H9 (cell line): ENCODE results near the gene MACROD1. TPM values are rescaled to one million over a fixed set of nuclear protein-coding genes. Genes with fewer than 3 reads are reported as not detected.

Source experiments
- DNase-seq: peaks from one replicate; pipeline ENCODE4 v3.0.0-alpha.2; 2017
- H2AFZ ChIP-seq: one replicate; pipeline ENCODE4 v1.6.1; 2013; ENCODE audit warnings: mild to moderate bottlenecking, low read length, control low read depth, moderate library complexity
- H2AK5ac ChIP-seq: 2 replicates; pipeline ENCODE4 v1.6.1; 2013; ENCODE audit warnings: low read length, control low read depth, mixed read lengths; ENCODE audit not compliant: insufficient read length
- H2BK120ac ChIP-seq: one replicate; pipeline ENCODE4 v1.6.1; 2013; ENCODE audit warnings: low read depth, mild to moderate bottlenecking, low read length, control low read depth, inconsistent platforms; ENCODE audit not compliant: poor library complexity, severe bottlenecking
- H2BK12ac ChIP-seq: 2 replicates; pipeline ENCODE4 v1.6.1; 2013; ENCODE audit warnings: low read length, control low read depth, mixed read lengths, low read depth; ENCODE audit not compliant: insufficient read length
- H2BK15ac ChIP-seq: 2 replicates; pipeline ENCODE4 v1.6.1; 2013; ENCODE audit warnings: low read depth, low read length, control low read depth
- H2BK20ac ChIP-seq: one replicate; pipeline ENCODE4 v1.6.1; 2013; ENCODE audit warnings: low read depth, mild to moderate bottlenecking, low read length, control low read depth, inconsistent platforms; ENCODE audit not compliant: poor library complexity, severe bottlenecking
- H2BK5ac ChIP-seq: 2 replicates; pipeline ENCODE4 v1.6.1; 2013; ENCODE audit warnings: low read length, control low read depth, mixed read lengths; ENCODE audit not compliant: insufficient read length
- H3K14ac ChIP-seq: 2 replicates; pipeline ENCODE4 v1.6.1; 2013; ENCODE audit warnings: low read length, control low read depth; ENCODE audit not compliant: insufficient read depth
- H3K18ac ChIP-seq: 2 replicates; pipeline ENCODE4 v1.6.1; 2013; ENCODE audit warnings: low read depth, mild to moderate bottlenecking, mixed read lengths, low read length, control low read depth; ENCODE audit not compliant: insufficient read length
- H3K23ac ChIP-seq: 2 replicates; pipeline ENCODE4 v1.6.1; 2013; ENCODE audit warnings: low read length, control low read depth, mixed read lengths, low read depth; ENCODE audit not compliant: insufficient read length
- H3K23me2 ChIP-seq: 2 replicates; pipeline ENCODE4 v1.6.1; 2013; ENCODE audit warnings: low read depth, mild to moderate bottlenecking, mixed read lengths, low read length, control low read depth; ENCODE audit not compliant: insufficient read length, poor library complexity, severe bottlenecking
- H3K27ac ChIP-seq: 2 replicates; pipeline ENCODE4 v1.5.1; 2013; ENCODE audit warnings: low read length, control low read depth, mixed read lengths, low read depth; ENCODE audit not compliant: insufficient read length
- H3K27me3 ChIP-seq: 2 replicates; pipeline ENCODE4 v1.6.1; 2013; ENCODE audit warnings: low read length, control low read depth, inconsistent platforms; ENCODE audit not compliant: insufficient read depth
- H3K4ac ChIP-seq: 2 replicates; pipeline ENCODE4 v1.6.1; 2013; ENCODE audit warnings: low read depth, mild to moderate bottlenecking, control low read depth, inconsistent platforms, low read length, moderate library complexity
- H3K4me1 ChIP-seq: 2 replicates; pipeline ENCODE4 v1.6.1; 2013; ENCODE audit warnings: low read length, control low read depth, inconsistent platforms; ENCODE audit not compliant: insufficient read depth
- H3K4me2 ChIP-seq: 2 replicates; pipeline ENCODE4 v1.6.1; 2013; ENCODE audit warnings: low read length, control low read depth, mixed read lengths; ENCODE audit not compliant: insufficient read length, insufficient read depth
- H3K56ac ChIP-seq: 2 replicates; pipeline ENCODE4 v1.6.1; 2013; ENCODE audit warnings: low read depth, mild to moderate bottlenecking, mixed read lengths, low read length, control low read depth; ENCODE audit not compliant: insufficient read length
- H3K79me1 ChIP-seq: 2 replicates; pipeline ENCODE4 v1.6.1; 2013; ENCODE audit warnings: low read depth, mild to moderate bottlenecking, moderate library complexity, low read length, control low read depth, inconsistent platforms; ENCODE audit not compliant: insufficient read depth, poor library complexity, severe bottlenecking
- H3K79me2 ChIP-seq: 2 replicates; pipeline ENCODE4 v1.6.1; 2013; ENCODE audit warnings: low read length, control low read depth, inconsistent platforms; ENCODE audit not compliant: insufficient read depth
- H3K9ac ChIP-seq: 2 replicates; pipeline ENCODE4 v1.6.1; 2013; ENCODE audit warnings: low read length, control low read depth, mixed read lengths; ENCODE audit not compliant: insufficient read length; ENCODE audit errors: extremely low read depth
- H3K9me3 ChIP-seq: one replicate; pipeline ENCODE4 v1.6.1; 2013; ENCODE audit warnings: low read depth, low read length, inconsistent platforms; ENCODE audit not compliant: control insufficient read depth
- H3T11ph ChIP-seq: one replicate; pipeline ENCODE4 v1.6.1; 2013; ENCODE audit warnings: mild to moderate bottlenecking, low read length, control low read depth, inconsistent platforms
- H4K20me1 ChIP-seq: one replicate; pipeline ENCODE4 v1.6.1; 2013; ENCODE audit not compliant: control insufficient read depth, insufficient read length, insufficient read depth
- H4K5ac ChIP-seq: 2 replicates; pipeline ENCODE4 v1.6.1; 2013; ENCODE audit warnings: low read depth, mild to moderate bottlenecking, mixed read lengths, low read length, control low read depth; ENCODE audit not compliant: insufficient read length
- H4K8ac ChIP-seq: replicated peaks from 2 replicates; pipeline ENCODE4 v1.6.1; 2013; ENCODE audit warnings: low read length, control low read depth, mixed read lengths, low read depth; ENCODE audit not compliant: insufficient read length
- H4K91ac ChIP-seq: 2 replicates; pipeline ENCODE4 v1.6.1; 2013; ENCODE audit warnings: low read depth, mild to moderate bottlenecking, moderate library complexity, mixed read lengths, low read length, control low read depth; ENCODE audit not compliant: insufficient read length
- H3K27ac Mint-ChIP-seq, 3 experiments: 2 replicates in 2 of 3; 3 replicates in 1 of 3; pipeline ENCODE4 v1.8.0; 2020 to 2021; ENCODE audit warnings: mixed read lengths in 3 of 3, mild to moderate bottlenecking in 1 of 3, moderate library complexity in 1 of 3
- H3K27me3 Mint-ChIP-seq: 2 replicates; pipeline ENCODE4 v1.8.0; 2021; ENCODE audit warnings: low read depth, mild to moderate bottlenecking, moderate library complexity, mixed read lengths
- H3K36me3 Mint-ChIP-seq, 3 experiments: 2 replicates in 2 of 3; 3 replicates in 1 of 3; pipeline ENCODE4 v1.8.0; 2020 to 2021; ENCODE audit warnings: low read depth in 3 of 3, mixed read lengths in 3 of 3; ENCODE audit not compliant: insufficient read depth in 1 of 3
- H3K4me1 Mint-ChIP-seq, 2 experiments: 2 replicates each; pipeline ENCODE4 v1.8.0; 2020; ENCODE audit warnings: mixed read lengths in 2 of 2
- H3K4me3 Mint-ChIP-seq, 2 experiments: 2 replicates in 1 of 2; 3 replicates in 1 of 2; pipeline ENCODE4 v1.8.0; 2020 to 2021; ENCODE audit warnings: mild to moderate bottlenecking in 2 of 2, mixed read lengths in 2 of 2, moderate library complexity in 1 of 2
- H3K9me3 Mint-ChIP-seq, 2 experiments: 2 replicates in 1 of 2; 3 replicates in 1 of 2; pipeline ENCODE4 v1.8.0; 2020; ENCODE audit warnings: mild to moderate bottlenecking in 2 of 2, mixed read lengths in 2 of 2, moderate library complexity in 1 of 2
- CTCF ChIP-seq: fragments of 200-600 bp; sonication (generic); conservative IDR thresholded peaks from 3 replicates; pipeline ENCODE4 v1.8.0; 2021; ENCODE audit warnings: antibody characterized with exemption, mild to moderate bottlenecking
- WGBS: extraction: QIAGEN DNeasy Blood & Tissue Kit; methylation state at CpG from one replicate; pipeline ENCODE4 v1.1.7; 2013; ENCODE audit warnings: missing lambda C conversion rate, low lambda C conversion rate, mixed read lengths; ENCODE audit not compliant: insufficient read length; ENCODE audit errors: extremely low coverage; 5-methylcytosine and 5-hydroxymethylcytosine counted together
- total RNA-seq: library from RNA; stranded (reverse); gene quantifications from 2 replicates; pipeline ENCODE4 v1.2.1, GENCODE V29; 2021

The MACROD1 gene
- total RNA-seq, 1 experiment from 2014 or later = 21.2 TPM

GRCh38 chr11:64132982-64133705 lies 32.8 kb downstream of the MACROD1 start:
- no peak overlapping the region; the same call in 1 of the 2 replicates for H3K14ac ChIP-seq
- no peak overlapping the region for H2BK20ac ChIP-seq
- Mint-ChIP-seq H3K36me3 (peaks cover 0 to 1% (median 0%) of the 10 kb centered on the region in 3 experiments; a peak in 1 of 7 replicates), H3K4me1 (peaks cover 23 to 48% of the 10 kb centered on the region in 2 experiments), H3K9me3 (no peaks in the 10 kb centered on the region), H3K27ac (no peak overlapping the region), H3K27me3 (peaks cover 39% of the 10 kb centered on the region), H3K4me3 (no peak overlapping the region)
- H3K9ac ChIP-seq = no peak overlapping the region
- H3K4ac ChIP-seq = no peak overlapping the region
- H3K56ac ChIP-seq = no peak overlapping the region
- no peak for DNase-seq
- H3K23ac ChIP-seq = no peak overlapping the region
- H3K9me3 ChIP-seq = no peaks in the 10 kb centered on the region
- no peak overlapping the region for H2BK5ac ChIP-seq
- no peak for TF ChIP-seq CTCF
- H3K27ac ChIP-seq = no peak overlapping the region
- H2BK15ac ChIP-seq = no peak overlapping the region
- no peak overlapping the region for H2AFZ ChIP-seq
- H2BK120ac ChIP-seq = no peak overlapping the region
- no peak overlapping the region for H4K91ac ChIP-seq
- no peaks in the 10 kb centered on the region for H3K79me2 ChIP-seq
- H3K4me1 ChIP-seq = no peaks in the 10 kb centered on the region; the same call in 1 of the 2 replicates
- H3K79me1 ChIP-seq = no peaks in the 10 kb centered on the region
- H3K23me2 ChIP-seq = no peaks in the 10 kb centered on the region
- H2AK5ac ChIP-seq = no peak overlapping the region
- no peak overlapping the region for H3T11ph ChIP-seq
- H3K4me2 ChIP-seq = no peak overlapping the region
- H3K18ac ChIP-seq = no peak overlapping the region
- no peak overlapping the region for H4K8ac ChIP-seq
- WGBS = no CpG with 5 or more reads among the region's 17 CpGs
- H4K5ac ChIP-seq = no peak overlapping the region
- peaks cover 3% of the 10 kb centered on the region; the same call in 1 of the 2 replicates for H3K27me3 ChIP-seq
- H4K20me1 ChIP-seq = peaks cover 3% of the 10 kb centered on the region
- no peak overlapping the region for H2BK12ac ChIP-seq
